ENCODE data around the gene NAA11. TPM values are rescaled to one million over a fixed set of nuclear protein-coding genes. Genes with fewer than 3 reads are reported as not detected.
A peak's percentile ranks its signal among the peaks of the same experiment; 100 is the strongest.

Gene NAA11
- total RNA-seq, 6 experiments from 2014 or later: not detected

GRCh38 chr4:79348405-79348804 lies 22.5 kb upstream of the NAA11 start:
- no peak for DNase-seq
- intact Hi-C loops (cut with DNase I): no loop called here
- Histone ChIP-seq H3K27ac (no peak overlapping the region), H3K4me1 (no peaks in the 10 kb centered on the region), H3K9me3 (no peaks in the 10 kb centered on the region), H3K4me3 (no peak overlapping the region), H3K36me3 (no peaks in the 10 kb centered on the region), H3K27me3 (no peaks in the 10 kb centered on the region)
- WGBS (ENCODE audit: insufficient coverage, low coverage, low lambda C conversion rate, missing lambda C conversion rate): 48% methylated on average over 2 of the region's 2 CpGs
- no peak for ATAC-seq
- TF ChIP-seq, protein P1, sequence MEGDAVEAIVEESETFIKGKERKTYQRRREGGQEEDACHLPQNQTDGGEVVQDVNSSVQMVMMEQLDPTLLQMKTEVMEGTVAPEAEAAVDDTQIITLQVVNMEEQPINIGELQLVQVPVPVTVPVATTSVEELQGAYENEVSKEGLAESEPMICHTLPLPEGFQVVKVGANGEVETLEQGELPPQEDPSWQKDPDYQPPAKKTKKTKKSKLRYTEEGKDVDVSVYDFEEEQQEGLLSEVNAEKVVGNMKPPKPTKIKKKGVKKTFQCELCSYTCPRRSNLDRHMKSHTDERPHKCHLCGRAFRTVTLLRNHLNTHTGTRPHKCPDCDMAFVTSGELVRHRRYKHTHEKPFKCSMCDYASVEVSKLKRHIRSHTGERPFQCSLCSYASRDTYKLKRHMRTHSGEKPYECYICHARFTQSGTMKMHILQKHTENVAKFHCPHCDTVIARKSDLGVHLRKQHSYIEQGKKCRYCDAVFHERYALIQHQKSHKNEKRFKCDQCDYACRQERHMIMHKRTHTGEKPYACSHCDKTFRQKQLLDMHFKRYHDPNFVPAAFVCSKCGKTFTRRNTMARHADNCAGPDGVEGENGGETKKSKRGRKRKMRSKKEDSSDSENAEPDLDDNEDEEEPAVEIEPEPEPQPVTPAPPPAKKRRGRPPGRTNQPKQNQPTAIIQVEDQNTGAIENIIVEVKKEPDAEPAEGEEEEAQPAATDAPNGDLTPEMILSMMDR (IDR thresholded peaks at IDR 0.05): no peak
- TF ChIP-seq POLR2A (IDR thresholded peaks at IDR 0.05): no peak

- Histone ChIP-seq H3K4me3 (no peak overlapping the region), H3K27me3 (no peaks in the 10 kb centered on the region), H3K9me3 (no peaks in the 10 kb centered on the region), H3K27ac (no peak overlapping the region), H3K36me3 (no peaks in the 10 kb centered on the region), H3K4me1 (no peaks in the 10 kb centered on the region)
- ATAC-seq (no peak), DNase-seq (no peak)
- WGBS (ENCODE audit: insufficient coverage, low coverage, low lambda C conversion rate, missing lambda C conversion rate): 53% methylated on average over 2 of the region's 3 CpGs
- no peak for TF ChIP-seq POLR2A (IDR thresholded peaks at IDR 0.05)
- TF ChIP-seq, protein P1 (IDR thresholded peaks at IDR 0.05): no peak
- intact Hi-C loops (cut with DNase I): no loop called here
Measured at GRCh38 chr4:79341893-79342653, 16.2 kb upstream of the NAA11 start.

DNA sequence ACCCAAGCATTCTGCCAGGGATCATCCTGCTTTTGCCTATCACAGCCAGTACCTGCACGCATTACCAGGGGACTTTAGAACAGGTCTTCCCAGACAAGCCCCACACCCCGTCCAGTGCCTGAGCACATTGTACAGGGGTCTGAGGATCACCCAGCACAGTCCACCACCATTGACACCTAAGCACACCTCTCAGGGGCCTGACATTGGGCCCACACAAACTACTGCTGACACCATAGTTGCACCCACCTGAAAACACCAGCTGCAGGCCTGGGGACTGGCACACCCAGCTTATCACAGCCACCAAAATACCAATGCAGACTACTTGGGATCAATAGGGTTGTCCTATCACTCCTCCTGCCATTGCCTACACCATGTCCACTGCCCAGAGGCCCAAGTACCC lies 14.7 kb upstream of the NAA11 start:
- WGBS (ENCODE audit: insufficient coverage, low coverage, low lambda C conversion rate, missing lambda C conversion rate): no CpG with 5 or more reads among the region's 2 CpGs
- TF ChIP-seq, protein P1 (IDR thresholded peaks at IDR 0.05): no peak
- no peak for TF ChIP-seq POLR2A (IDR thresholded peaks at IDR 0.05)
- intact Hi-C loops (cut with DNase I): no loop called here

GRCh38 chr4:79338148-79338547 lies 12.3 kb upstream of the NAA11 start:
- TF ChIP-seq, protein P1 (IDR thresholded peaks at IDR 0.05): no peak
- TF ChIP-seq POLR2A (IDR thresholded peaks at IDR 0.05): no peak
- ATAC-seq: no peak
- H3K36me3 ChIP-seq: no peaks in the 10 kb centered on the region
- no peaks in the 10 kb centered on the region for H3K27me3 ChIP-seq
- H3K9me3 ChIP-seq: no peaks in the 10 kb centered on the region
- no peaks in the 10 kb centered on the region for H3K4me1 ChIP-seq
- no peak for DNase-seq
- no peak overlapping the region for H3K4me3 ChIP-seq
- intact Hi-C loops (cut with DNase I): no loop called here
- H3K27ac ChIP-seq: no peak overlapping the region

More for the DNA sequence above, 14.7 kb upstream of the NAA11 start:
- Histone ChIP-seq H3K36me3 (no peaks in the 10 kb centered on the region), H3K4me3 (no peak overlapping the region), H3K4me1 (no peaks in the 10 kb centered on the region), H3K27me3 (no peaks in the 10 kb centered on the region), H3K9me3 (no peaks in the 10 kb centered on the region), H3K27ac (no peak overlapping the region)
- DNase-seq (no peak), ATAC-seq (peak in 1 of 4 donors; percentile 14)

All from right lobe of liver (tissue), 6 donors.